A673 (cell line): ENCODE results near the gene NRG4.

ENCODE experiments used
- CTCF ChIP-seq: fragments of 300-800, 200-600 bp; sonication (generic); conservative IDR thresholded peaks from 2 replicates; pipeline ENCODE4 v1.5.1; 2017; ENCODE audit warnings: low read depth, mild to moderate bottlenecking, antibody characterized with exemption, low read length, moderate library complexity, mixed read lengths
- EZH2 ChIP-seq: fragments of 200-600 bp; sonication (generic); IDR thresholded peaks from 2 replicates; pipeline ENCODE4 v1.6.1; 2017; ENCODE audit warnings: borderline replicate concordance, low read depth, mild to moderate bottlenecking, mixed read lengths, antibody characterized with exemption, low read length; ENCODE audit not compliant: poor library complexity, severe bottlenecking

- TF ChIP-seq CTCF (no peak), EZH2 (no peak)
These were observed 8.9 kb downstream of the NRG4 start for GRCh38 chr15:76003364-76003763.
